ENCODE measurements around the gene ADAM15.

ADAM15 gene

GRCh38 chr1:155053531-155054105 lies 2.5 kb downstream of the ADAM15 start:
- no peak for DNase-seq

GRCh38 chr1:155057104-155057503 lies 6.0 kb downstream of the ADAM15 start:
- no peak for DNase-seq

GRCh38 chr1:155057788-155058211 lies 6.7 kb downstream of the ADAM15 start:
- no peak for DNase-seq

GRCh38 chr1:155060736-155061135 lies 9.6 kb downstream of the ADAM15 start:
- DNase-seq, result no peak

DNA sequence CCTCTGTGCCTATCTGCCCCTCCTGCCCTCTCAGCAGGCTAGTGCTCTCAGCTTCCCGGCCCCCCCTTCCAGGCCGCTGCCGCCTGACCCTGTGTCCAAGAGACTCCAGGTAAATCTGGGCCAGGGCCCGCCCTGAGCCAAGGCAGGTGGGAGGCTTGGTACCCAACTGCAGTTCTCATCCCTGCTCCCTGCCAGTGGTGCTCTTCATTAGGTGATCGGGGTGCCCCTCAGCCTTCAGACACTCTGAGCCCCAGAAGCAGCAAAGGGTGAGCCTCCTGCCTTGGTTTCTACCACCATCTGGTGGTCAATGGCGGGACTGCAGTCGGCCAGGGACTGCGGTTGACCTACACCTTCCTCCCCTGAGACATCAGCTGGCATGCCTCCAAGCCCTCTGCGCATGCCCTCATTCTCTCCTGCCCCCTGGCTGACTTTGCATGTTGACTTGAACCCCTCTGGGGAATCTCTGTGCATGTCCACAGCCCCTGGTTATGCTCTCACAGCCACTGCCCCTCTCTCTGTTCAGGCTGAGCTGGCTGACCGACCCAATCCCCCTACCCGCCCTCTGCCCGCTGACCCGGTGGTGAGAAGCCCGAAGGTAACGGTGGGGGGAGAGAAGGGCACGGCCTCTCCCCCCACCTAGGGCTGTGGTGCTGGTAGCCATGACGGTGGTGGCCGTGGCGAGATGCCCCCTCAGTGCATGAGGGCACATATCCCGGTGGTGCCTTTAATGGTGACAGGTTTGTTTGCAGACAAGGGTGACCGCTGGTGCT lies 10.4 kb downstream of the ADAM15 start:
- DNase-seq, result peak; percentile 21

DNA sequence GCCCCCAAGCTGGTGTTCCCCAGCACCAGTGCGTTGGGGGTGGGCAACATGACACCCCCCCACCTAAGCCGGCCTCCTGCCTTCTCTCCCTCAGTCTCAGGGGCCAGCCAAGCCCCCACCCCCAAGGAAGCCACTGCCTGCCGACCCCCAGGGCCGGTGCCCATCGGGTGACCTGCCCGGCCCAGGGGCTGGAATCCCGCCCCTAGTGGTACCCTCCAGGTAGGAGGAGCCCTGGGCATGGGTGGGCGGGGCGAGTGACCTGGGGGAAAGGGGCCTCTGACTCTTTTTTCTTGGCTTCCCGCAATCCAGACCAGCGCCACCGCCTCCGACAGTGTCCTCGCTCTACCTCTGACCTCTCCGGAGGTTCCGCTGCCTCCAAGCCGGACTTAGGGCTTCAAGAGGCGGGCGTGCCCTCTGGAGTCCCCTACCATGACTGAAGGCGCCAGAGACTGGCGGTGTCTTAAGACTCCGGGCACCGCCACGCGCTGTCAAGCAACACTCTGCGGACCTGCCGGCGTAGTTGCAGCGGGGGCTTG lies 11.1 kb downstream of the ADAM15 start:
- DNase-seq, result no peak

GRCh38 chr1:155062702-155063411 lies 11.7 kb downstream of the ADAM15 start:
- DNase-seq, result no peak

DNA sequence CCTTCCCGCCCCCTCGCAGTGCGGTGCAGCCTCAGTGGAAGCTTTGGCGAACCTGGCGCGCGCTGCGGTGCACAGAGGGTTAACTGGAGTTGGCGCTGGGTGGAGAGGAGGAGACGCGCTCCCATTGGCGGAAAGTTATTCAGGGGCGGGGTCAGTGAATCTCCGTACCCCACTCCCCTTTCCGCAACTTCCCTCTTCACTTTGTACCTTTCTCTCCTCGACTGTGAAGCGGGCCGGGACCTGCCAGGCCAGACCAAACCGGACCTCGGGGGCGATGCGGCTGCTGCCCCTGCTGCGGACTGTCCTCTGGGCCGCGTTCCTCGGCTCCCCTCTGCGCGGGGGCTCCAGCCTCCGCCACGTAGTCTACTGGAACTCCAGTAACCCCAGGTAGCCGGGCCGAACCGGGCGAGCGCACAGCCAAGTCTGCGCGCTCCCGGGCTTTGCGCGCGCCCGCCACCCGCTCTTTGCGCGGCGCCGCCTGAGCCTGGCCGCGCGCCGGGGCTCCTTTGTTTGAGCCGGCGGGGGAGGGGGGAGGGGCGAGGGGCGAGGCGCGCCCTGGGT lies 12.5 kb downstream of the ADAM15 start, which contains the start of gene EFNA4:
Gene EFNA4, plus strand, starts transcription at position 191 of the 561 bp plus-strand sequence. Its CDS starts 84 bp downstream, at position 275.
- DNase-seq, result peak; percentile 51

GRCh38 chr1:155064111-155064831 lies 13.2 kb downstream of the ADAM15 start:
- no peak for DNase-seq

- DNase-seq, result no peak
Observed at GRCh38 chr1:155064832-155065429, 13.8 kb downstream of the ADAM15 start.

GRCh38 chr1:155066777-155067176 lies 15.7 kb downstream of the ADAM15 start:
- DNase-seq, result no peak

DNA sequence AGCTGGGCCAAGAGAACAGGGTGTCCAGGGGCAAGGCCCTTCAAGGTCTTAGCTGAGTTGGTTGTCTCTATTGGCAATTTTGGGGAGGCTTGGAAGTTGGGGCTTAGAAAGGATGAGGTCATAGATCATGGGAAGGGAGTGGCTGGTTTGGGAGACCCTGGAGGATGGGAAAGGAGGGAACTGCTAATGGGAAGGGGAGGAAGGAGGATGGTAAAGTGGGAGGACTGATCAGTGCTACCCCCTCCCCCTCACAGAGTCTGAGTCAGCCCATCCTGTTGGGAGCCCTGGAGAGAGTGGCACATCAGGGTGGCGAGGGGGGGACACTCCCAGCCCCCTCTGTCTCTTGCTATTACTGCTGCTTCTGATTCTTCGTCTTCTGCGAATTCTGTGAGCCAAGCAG lies 17.5 kb downstream of the ADAM15 start:
- DNase-seq, result no peak

DNA sequence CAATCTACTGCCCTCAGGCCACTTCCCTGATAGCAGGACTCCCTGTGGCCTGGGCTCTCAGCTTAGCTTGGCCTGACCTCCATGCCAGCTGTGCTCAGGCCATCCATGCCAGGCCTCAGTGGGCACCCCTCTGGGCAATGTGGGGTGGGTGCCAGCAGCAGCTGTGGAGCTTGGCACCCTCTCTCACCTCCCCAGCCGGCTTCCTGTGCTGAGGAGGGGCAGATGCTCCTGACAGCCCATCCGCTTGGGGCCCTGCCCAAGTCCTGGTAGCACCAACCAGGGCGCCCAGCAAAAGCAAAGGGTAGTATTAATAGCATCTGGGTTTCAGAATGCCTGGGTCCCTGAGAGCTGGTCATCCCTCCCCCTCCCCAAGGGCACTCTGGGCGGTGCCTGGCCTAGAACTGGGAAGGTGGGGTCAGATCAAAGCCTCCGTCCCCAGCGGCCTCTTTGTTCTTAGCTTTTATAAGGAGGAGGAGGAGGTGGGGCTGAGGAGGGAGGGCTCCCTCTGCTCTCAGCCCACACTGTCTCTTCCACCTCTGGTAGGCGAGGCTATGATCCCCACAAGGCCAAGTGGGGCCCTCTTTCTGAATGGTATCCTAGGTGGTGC lies 18.5 kb downstream of the ADAM15 start:
- peak; percentile 42 for DNase-seq

GRCh38 chr1:155070158-155070621 lies 19.1 kb downstream of the ADAM15 start:
- no peak for DNase-seq

DNA sequence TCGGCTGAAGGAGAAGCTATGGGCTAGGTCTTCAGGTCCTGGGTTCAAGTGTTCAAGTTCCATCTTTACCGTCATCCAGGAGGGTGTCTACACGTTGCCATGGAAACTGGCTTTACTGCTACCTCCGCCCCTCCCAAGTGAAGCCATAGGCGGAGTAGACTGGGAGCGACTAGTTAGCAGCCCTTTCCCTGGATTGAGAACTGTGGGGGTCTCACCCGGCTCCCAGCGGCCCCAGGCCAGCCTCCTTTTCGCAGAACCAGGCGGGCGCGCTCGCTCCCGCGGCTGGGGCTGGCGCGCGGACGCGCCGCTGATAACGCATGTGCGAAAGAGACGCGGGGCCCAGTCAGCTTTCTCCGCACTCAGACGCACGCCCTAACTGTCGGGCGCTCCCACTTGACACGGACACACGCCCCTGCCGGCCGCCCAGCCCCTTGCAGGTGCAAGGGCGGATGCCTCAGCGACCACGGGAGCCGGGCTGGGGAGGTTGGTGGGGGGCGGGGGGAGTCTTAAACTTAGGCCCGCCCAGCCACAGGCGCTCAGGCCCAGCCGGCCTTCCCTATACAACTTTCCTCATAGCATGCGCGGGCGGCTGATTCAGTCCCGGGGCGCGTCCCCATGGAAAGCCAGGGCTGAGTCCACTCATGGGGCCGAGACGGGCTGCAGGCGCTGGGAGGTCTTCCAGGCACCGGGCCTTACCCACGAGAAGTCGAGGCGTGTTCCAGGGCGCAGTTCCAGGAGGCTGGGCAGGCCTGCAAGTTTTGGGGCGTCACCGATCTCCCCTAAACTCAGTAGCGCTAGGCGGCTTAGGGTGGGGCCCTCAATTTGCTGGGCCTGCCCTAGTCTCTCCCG lies 19.8 kb downstream of the ADAM15 start:
- DNase-seq, result no peak

GRCh38 chr1:155071701-155072100 lies 20.6 kb downstream of the ADAM15 start:
- DNase-seq, result no peak

GRCh38 chr1:155072531-155073289 lies 21.6 kb downstream of the ADAM15 start:
- no peak for DNase-seq

- DNase-seq, result no peak
Observed at GRCh38 chr1:155073377-155074242, 22.5 kb downstream of the ADAM15 start.

DNA sequence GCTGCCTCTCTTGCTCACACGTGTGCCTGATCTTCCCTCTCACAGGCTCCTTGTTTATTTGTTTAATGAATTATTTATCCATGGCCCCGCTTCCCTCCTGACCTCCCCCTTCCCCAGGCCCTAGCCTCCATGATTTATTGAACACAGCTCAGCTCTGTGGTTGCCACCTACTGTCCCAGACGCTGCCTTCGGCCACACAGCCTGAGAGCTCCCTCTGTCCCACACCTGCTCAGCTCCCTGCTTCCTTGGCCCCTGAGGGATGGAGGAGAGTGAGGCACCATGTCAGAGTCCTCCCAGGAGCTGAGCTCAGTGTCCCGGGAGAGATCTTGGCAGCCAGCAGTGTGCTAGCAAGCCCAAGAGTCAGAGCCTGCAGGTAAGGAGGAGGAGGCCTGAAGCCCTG lies 24.4 kb downstream of the ADAM15 start:
- DNase-seq, result no peak

Data from NCI-H446 treated with DMSO at 0.1 percent for 48 hours (cell line).